HG03108 (cell line): ENCODE results near the gene PALB2.

Source experiments
- ATAC-seq: cut with Tn5 transposase; IDR thresholded peaks from one replicate; pipeline ENCODE4 v1.9.1; 2021; ENCODE audit warnings: moderate library complexity; ENCODE audit not compliant: unreplicated experiment

PALB2 gene

DNA sequence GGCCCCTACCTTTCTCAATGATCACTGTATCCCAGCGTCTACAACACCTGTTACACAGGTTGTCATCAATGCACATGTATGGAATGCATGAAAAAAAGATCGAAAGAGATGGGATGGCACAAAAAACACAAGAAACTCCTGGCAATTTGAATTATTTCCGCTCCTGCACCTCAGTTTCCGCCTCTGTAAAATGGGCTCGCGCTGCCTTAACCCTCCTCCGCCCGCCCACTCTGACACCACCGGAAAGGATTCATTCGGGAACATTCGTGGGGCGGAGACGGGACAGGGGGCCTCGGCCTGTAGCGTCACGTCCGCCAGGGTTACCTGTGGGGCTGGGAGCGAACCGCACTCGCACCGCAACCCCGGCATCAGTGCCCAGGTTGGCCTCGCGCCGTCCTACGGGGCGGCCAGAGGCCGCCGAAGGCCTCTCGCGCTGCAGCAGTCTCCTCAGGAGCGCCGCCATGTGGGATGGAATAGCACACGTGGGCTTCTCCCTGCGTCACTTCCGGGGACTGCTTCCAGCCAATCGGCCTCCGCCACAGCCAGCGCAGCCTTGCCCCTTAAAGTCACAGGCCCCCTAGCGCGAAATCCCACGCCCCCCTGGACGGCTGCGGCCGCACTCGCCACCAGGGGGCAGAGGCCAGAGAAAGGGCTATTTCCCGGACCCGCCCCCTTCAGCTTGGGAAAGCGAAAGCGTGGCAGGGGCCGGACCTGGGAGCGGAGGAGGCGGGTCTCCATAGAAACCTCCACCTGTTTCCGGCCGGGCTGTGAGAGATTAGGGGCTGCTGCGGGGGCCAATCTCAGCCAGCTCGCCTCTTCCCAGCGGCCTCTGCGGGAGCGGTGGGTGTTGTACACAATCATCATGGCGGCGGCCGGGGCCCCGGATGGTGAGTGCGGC, 84.0 kb downstream of the PALB2 start, which contains the start of the genes EARS2 and UBFD1:
TSS of gene EARS2 (minus strand) at position 470 of the 898 bp plus-strand sequence. CDS start at position 463, 7 bp downstream.
TSS of gene UBFD1 (plus strand) at position 847 of the 898 bp plus-strand sequence. CDS start at position 863, 16 bp downstream.
- ATAC-seq, result peak; percentile 91

DNA sequence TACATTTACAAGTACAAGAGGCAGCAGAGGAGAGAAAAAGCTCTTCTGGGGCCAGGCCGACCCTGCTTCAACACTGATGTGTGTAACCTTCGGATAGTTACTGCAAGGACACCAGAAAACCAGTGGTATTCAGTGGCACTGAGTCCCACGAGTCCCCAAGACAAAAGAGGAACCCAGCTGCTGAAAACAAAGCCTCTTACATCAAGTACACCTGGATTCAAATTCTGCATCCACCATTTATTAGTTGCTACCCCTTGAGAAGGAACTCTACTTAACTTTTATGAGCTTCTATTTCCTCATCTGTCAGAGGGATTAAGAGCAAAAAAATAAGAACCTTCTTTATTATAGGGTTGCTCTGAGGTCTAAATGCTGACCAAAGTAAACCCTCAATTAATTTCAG, 86.6 kb downstream of the PALB2 start:
- no peak for ATAC-seq
